Activated CD8-positive, alpha-beta memory T cell treated with anti-CD3 and anti-CD28 coated beads for 1 hour (primary cell): ENCODE data around the gene NCOA1.

Source experiments
- DNase-seq, 2 donors: peaks; one replicate each; pipeline ENCODE4 v3.0.0-alpha.2; 2020; ENCODE audit warnings: low read depth in 1 of 2; ENCODE audit errors: extremely low read depth in 1 of 2

The NCOA1 gene

DNA sequence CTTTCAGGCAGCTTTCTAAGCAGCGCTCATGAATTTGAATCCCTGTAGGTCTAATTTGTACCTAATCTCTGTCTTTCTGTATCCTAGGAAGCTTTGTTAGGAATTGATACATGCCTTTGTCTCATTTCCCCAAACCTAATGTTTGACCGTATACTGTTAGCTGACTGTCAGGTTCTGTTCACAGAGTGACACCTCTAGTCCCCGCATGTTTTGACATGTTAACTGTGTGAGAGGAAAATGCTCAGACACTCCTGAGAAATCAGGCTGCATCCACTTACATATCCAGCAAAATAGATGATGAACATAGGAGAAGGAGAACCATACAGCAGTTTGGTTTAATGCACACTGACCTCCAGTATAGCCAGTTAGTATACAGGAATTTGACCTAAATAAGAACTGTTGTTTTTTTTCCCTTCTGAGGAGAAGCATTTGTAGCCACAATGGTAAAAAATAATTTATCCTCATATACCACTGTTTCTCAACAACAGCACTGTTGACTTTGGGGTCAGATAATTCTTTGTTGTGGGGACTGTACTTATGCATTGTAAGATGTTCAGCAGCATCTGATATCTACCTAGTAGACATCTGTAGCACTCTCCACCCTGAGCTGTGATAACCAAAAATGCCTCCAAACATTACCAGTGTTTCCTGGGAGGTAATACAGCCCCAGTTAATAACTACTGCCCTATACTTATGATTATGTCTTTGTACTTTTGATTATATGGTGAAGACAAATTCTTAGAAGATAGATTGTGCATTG lies 130.9 kb downstream of the NCOA1 start:
- DNase-seq = no peak

DNA sequence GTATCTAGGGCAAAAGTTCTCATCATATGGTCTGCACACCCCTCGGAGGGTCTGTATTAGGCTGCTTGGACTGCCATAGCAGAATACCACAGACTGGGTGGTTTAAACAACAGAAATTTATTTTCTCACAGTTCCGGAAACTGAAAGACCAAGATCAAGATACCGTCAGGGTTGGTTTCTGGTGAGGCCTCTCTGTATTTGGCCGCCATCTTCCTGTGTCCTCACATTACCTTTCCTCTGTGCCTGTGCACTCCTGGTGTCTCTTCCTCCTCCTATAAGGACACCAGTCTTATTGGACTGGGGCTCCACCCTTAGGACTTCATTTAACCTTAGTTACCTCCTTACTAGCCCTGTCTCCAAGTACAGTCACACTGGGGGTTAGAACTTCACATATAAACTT lies 132.5 kb downstream of the NCOA1 start:
- no peak for DNase-seq

DNA sequence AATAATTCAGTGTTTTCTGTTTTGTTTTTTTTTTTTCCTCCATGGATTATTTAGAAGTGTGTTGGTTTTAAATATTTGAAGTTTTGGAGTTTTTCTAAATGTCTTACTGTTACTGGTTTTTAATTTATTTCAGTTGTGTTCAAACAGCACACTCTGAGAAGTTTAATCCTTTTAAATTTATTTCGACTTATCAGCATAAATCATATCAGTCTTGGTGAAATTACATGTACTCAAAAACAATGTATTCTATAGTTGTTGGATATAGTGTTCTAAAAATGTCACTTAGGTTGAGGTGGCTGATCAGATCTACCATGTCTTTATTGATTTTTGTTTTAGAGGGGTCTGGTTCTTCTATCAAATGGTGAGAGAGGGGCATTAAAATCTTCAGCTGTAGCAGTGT lies 134.7 kb downstream of the NCOA1 start:
- no peak for DNase-seq

DNA sequence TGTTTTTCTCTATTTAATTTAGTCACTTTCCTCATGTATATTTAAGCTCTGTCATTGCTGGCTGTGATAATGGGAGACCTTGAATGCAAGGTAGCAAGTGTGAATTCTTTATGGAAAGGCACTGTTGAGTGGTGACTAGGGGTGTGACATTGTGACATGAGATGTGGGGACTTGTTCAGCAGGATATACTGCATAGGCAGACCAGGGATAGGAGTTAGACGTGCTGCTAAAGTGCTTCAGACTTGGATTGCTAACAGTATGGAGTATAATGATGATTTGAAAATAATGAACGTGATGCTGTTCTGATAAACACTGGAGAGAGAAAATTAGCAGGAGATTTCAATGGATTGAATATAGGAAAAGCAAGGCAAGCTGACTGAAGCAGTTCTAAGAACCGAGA lies 135.1 kb downstream of the NCOA1 start:
- DNase-seq = no peak

DNA sequence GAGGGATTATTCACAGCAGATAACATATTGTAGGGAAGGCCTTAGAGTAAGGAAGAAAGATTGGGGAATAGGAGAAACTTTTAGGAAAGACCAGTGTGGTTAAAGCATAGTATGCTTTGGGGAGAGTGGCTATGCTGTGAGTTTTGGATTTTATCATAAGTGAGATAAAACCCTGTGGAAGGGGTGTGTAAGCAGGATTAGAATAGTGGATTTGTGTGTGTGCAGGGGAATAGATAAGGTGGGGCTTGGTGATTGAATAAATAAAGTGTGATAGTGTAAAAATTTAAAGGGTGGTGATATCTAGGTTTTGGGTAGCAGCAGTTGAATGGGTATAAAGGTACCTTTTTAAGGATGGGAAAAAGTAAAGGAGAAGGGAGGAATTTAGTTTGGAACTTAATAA lies 137.7 kb downstream of the NCOA1 start:
- no peak for DNase-seq

DNA sequence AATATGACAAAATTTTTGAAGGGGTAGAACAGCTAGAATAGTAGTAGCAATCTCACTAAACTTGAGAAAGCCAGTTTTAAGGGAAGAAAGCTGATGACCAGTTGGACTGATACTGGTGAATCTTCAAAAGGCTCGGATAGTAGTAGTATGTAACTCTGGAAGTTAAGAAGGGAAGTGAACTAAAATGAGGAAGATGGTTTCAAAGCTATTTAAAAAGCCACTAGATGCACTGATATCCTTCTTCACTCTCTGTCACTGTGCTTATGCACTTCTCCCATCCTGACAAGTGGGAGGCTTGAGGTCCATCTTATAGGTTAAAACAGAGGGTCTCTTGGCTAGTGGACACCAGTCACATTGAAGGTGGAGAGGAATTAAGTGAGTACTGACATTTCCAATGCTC lies 141.1 kb downstream of the NCOA1 start:
- no peak for DNase-seq

DNA sequence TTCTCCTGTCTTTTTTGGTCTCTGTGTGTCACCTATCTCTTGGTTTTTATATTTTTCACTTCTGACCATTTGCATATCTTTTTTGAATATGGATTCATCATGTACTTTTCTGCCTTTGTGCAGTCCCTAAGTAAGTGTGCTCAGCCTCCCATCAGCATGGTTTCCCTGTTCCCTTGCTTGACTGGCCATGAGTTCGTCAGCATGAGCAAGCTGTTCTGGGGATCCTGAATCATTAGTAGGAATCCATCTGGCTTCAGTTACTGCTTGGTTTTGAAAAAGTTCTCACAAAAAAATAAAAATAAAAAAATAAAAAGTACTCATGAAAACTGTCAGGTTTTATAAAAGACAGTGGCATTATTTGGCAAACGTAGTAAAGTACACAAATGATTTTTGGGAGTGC lies 144.1 kb downstream of the NCOA1 start:
- no peak for DNase-seq

DNA sequence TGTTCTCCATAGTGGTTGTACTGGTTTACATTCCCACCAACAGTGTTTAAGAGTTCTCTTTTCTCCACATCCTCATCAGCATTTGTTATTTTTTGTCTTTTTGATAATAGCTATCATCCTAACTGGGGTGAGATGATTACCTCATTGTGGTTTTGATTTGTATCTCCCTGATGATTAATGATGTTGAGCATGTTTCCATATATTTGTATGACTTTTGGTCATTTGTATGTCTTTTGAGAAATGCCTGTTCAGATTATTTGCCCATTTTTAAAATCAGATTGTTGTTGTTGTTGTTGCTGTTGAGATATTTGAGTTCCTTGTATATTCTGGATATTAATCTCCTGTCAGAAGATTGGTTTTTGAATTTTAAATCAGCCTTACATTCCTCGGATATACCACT lies 147.5 kb downstream of the NCOA1 start:
- DNase-seq = no peak

DNA sequence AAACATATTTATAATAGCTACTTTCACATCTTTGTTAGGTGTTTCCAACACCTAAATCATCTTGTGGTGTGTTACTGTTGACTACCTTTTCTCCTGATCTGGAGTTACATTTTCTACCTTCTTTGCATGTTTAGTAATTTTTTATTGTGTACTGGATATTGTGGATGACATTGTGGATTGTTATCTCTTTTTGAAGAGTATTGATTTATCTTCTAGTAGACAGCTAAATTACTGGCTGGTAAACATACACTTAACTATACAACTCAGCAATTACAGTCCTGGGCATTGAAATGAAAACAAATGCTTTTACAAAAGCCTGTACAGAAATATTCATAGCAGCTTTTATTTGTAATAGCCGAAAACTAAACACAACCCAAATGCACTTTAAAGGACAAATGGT lies 151.3 kb downstream of the NCOA1 start:
- no peak for DNase-seq

DNA sequence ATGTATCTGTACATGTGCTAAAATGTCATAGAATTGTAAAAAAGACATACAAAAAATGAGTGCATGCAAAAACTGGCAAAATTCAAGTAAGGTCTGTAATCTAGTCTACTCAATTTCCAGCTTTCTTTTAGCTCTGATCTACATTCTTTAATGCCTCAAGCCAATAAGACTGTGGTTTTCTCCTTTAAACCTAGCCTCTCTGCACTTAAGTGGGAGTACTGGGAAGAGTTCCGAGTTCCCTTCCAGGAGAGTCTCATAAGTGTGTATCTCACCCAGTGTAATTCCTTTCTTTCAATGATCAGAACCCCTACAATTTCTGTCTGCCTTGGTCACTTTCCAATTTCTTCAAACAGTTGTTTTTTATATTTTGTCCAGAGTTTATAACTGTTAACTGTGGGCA lies 152.0 kb downstream of the NCOA1 start:
- DNase-seq = no peak

DNA sequence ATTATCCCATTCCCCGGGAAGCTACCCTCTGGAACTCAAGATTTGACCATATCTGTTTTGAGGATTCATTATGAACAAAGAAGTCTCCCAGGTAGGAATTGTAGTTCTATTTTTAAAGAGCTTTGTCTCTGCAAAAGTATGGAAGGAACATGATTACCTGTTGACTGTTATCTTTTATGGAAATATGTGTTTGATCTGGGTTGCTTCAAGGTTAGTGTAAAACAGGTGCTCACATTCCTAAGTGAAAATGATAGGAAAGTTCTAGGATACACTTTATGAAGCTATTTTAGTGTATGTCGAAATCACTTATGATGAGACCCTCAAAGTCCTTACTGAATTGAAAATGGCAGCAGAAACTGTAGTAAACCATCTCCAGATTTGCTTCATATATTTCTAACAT lies 153.0 kb downstream of the NCOA1 start:
- DNase-seq = no peak

DNA sequence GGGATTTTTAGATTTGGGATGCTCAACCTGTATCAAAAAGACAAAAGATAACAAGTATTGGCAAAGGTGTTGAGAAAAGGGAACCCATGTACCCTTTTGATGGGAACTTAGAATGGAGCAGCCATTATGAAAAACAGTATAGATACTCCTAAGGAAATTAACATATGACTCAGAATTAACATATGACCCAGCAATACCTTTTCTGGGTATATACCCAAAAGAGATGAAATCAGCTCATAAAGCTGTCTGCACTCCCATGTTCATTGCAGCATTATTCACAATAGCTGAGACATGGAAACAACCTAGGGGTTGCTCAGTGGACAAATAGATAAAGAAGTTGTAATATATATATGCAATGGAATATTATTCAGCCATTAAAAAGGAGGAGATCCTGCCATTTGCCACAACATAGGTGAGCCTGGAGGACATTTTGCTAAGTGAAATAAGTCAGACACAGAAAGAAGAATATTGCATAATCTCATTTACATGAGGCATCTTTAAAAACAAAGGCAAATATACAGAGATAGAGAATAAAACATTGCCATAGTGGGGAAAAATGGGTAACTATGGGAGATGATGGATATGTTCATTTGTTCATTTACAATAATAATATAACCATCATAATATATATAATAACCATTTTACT lies 160.1 kb downstream of the NCOA1 start:
- no peak for DNase-seq

DNA sequence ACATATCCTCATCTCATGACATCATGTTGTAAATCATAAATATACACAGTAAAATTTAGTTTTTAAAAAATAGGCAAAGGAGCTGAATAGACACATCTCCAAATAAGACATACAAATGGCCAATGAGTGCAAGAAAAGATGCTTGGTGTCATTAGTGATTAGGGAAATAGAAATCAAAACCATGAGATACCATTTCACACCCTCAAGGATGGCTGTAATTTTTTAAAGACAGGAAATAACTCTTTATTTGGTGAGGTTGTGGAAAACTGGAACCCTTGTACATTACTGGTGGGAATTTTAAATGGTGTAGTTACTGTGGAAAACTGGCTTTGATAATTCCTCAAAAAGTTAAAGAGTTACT lies 160.6 kb downstream of the NCOA1 start:
- no peak for DNase-seq

DNA sequence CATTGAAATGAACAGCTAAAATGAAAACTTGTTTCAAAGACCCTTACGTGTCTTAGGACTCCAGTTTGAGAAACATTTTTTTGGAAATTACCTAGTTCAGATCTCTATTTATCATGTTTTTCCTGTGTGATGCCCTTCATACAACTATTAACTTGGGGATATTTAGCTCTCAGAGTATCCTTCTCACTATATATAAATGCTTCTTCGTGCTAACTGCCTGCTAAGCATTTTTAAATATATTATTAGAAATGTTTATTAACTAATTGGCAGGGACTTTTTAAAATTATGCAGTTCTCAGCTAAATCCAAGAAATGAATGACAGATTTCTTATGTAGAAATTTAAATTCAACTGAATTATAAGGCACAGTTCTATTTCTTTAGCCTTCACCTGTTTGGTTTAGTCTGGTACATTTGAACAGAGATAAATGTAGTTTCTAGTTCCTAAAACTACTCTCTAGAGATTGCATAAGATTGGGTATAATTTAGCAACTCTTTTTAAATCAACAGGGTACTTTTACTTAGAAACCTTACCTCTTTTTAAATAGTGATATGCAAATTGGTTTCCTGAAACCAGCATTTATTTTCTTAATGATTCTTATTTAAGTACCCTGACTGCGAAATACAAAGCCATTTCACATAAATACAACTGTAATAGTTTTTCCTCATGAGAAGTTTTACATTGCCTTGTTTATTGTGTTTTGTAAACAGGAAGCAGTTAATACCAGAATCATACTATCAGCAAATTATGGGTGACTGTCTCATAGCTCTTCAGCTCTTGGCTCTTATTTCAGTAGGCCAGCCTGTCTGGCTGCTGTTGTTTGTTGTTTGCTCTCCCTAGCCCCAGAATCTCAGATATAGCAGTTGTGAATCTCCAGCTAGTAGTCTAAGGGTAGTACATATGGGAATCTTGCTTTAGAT lies 161.5 kb downstream of the NCOA1 start:
- DNase-seq = no peak

DNA sequence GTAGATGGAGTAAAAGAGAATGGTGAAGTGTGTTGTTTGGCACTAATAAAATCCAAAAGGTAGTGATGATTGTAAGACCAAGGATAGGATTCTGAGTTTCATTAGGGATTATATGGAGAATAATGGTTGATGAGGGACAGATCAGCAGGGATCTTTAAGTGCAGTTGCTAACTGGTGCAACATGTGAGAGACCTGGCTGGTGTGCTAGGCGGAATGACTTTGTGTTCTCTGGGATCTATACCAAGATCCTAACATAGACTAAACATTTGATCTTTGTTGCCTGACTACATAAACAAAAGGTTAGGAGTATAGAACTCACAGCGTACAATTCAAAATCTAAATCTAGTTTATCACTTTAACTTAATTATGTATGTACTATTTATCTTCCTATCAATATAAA lies 166.8 kb downstream of the NCOA1 start:
- DNase-seq = no peak

DNA sequence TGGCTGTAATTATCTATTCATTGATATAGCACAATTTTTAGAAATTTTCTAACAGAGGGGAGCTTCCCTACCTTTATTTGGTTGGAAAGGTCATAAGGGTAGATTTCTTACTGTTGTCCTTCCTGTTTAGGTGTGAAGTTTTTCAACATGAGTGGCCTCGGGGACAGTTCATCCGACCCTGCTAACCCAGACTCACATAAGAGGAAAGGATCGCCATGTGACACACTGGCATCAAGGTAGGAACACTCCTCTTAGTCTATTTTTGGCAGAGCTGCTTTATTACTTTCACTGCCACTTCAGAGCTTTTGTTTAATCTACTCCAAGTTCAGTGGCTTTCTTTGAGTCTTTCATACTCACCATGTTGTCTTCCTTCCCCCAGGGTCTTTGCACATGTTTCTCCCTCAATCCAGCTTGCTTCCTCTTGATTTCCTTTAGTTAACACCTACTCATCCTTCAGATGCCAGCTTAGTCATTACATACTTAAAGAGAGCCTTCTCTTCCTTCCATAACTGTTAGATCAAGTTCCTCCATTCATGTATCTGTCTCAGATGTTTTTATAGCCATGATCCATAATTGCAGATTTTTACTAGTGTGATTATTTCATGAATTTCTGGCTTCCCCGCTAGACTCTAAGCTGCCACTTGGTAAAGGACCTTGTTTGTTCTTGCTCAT lies 167.6 kb downstream of the NCOA1 start:
- no peak for DNase-seq

DNA sequence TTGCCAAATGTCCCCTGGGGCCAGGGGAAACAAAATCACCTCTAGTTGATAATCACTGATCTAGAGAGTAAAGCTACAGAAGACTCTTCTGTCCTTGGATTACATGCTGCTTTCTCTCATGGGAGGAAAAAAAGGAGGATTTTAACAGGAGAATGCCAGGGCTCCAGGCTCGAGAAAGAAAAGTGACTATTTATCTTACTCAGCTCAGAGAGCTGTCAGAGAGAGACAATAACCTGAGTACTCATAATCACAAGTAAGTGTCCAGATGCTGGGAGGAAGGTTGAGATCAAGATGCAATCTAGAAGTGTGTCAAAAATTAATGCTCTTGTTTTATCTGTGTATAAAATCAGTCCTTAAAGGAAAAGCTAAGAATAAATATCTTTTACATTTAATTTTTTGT lies 168.8 kb downstream of the NCOA1 start:
- DNase-seq = no peak

DNA sequence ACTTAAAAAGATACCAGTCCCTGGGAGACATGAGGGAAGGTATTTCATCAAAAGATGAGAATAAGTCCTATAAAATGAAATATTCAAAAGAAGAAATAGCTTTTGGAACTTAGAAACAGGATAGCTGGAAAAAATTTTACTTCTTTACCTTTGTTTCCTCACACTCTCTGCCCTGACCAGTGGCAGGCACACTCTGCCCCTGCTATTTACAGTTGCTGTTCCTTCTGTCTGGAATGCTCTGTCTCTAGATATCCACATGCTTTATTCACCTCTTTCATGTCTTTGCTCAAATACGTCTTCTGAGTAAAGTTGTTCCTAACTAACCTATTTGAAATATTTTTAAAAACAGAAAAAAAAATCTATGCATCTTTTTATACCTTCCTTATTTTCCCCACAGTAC lies 176.5 kb downstream of the NCOA1 start:
- DNase-seq = no peak

DNA sequence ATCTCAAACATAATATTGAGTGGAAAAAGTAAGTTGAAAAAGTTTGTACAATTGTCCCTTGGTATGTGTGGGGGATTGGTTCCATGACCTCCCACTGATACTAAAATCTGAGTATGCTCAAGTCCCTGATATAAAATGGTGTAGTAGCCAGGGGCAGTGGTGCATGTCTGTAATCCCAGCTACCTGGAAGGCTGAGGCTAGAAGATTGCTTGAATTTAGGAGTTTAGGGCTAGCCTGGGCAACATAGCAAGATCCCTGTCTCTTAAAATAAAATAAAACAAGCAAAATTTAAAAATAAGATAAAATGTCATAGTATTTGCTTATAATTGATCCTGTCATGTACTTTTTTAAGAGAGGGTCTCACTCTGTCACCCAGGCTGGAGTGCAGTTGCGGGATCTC lies 180.2 kb downstream of the NCOA1 start:
- DNase-seq = no peak

DNA sequence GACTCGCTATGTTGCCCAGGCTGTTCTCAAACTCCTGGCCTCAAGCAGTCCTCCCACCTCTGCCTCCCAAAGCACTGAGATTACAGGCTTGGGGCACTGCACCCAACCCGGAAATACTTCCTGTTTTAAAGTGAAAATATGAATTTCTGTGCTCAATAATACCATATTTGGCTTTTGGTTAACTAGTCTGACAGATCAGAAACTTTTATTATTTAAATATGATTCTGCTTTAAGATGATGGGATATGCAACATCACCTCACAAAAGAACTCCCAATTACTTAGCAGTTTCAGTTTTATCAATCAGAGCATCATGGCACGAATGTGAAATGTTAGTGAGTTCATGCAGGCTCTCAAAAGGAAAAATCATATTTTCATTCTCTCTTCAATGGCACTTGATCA lies 181.5 kb downstream of the NCOA1 start:
- DNase-seq = no peak

DNA sequence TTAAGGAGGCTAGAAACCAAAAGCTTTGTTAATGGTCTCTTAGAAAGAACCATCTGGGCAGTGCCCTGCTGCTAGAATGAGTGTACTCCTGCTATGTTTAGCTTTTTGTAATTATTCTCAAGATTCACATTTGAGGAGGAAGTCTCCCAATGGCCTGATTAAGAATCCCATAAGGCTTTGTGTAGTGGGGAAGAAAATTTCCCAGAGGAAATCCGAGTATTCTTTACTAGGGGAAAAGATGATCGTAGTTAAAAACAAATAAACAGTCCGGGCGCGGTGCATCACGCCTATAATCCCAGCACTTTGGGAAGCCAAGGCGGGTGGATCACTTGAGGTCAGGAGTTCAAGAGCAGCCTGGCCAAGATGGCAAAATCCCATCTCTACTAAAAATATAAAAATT lies 184.3 kb downstream of the NCOA1 start:
- no peak for DNase-seq
